SW 1271 (cell line): Measurements from ENCODE around the gene RYR1.
"Not testable (repeated sequence)": the region's sequence is repeated elsewhere in the genome, so short reads cannot be mapped to it uniquely, and the experiment has no call there.

Source experiments
- DNase-seq, 2 experiments: peaks; one replicate each; lab custom pipeline; 2025; lab: John Stamatoyannopoulos, UW

The RYR1 gene

GRCh38 chr19:38427035-38427677 lies 6.3 kb upstream of the RYR1 start:
- DNase-seq: not testable (repeated sequence)

DNA sequence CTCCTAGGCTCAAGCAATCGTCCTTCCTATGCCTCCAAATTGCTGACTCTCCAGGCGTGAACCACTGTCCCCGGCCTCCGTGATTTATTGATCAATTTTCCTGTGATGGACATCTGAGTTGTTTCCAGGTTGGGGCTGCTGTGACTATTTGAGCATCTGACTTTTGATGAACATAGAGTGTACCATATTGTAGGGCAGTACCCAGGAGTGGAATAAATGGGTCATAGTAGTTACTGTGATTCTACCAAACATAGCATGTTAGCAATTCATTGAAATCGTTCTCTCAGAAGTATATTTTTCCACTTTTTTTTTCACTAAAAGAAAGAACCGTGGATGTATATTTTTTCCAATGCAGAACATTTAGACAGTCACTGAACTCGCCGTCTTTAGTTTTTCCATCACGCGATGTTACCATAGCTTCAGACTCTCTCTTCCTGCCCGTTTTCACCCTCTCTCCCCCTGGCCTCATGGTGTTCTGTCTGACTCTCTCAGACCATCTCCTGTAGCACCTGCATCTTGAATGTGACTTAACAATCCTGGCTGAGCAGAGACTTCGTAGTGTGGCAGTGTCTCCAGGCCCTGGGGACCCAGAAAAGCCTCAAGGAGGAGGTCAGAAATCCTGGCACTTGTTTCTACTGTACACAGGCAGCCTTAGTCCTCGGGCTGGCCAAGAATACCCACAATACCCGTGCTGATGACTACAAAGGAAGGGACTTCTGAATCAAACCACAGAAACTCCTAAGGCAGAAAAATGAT lies 4.3 kb upstream of the RYR1 start:
- no peak for DNase-seq

- no peak for DNase-seq
Observed at GRCh38 chr19:38429811-38430156, 3.7 kb upstream of the RYR1 start.

GRCh38 chr19:38430931-38431330 lies 2.6 kb upstream of the RYR1 start:
- DNase-seq: no peak

DNA sequence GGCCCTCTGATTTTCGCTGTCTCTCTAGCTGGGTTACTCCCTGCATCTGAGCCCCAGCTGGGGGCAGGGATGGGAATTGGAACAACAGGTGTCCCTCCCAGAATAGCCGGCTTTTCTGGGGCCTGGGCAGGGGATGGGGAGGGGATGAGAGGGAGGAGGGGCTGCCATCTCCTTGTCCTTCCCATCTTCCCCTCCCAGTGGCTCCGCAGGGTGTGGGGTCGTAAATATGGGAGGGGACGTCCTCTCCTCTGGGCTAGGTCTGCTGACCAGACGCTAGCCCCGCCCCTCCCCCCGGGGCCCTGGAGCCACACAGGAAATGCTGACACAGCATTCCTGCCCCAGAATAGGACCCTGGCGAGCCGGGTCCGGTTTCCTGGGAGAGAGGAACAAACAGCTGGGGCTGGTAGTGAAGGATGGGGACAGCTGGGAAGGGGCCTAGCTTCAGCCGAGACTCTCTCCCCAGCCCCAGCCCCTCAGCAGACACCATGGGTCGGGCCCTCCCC lies 1.1 kb downstream of the RYR1 start:
- no peak for DNase-seq

DNA sequence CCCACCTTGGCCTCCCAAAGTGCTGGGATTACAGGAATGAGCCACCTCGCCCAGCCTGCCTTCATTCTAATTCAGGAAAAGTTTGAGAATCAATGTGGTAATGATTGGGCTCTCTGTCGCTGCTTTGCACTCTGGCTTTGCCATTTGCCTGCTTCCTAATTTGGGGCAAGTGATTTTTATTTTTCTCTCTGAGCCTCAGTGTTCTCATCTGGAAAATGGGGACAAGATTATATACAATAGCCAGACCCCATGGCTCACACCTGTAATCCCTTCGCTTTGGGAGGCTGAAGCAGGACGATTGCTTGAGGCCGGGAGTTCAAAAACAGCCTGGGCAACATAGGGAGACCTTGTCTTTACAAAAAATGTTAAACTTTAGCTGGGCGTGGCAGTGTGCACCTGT lies 3.8 kb downstream of the RYR1 start:
- no peak for DNase-seq

DNA sequence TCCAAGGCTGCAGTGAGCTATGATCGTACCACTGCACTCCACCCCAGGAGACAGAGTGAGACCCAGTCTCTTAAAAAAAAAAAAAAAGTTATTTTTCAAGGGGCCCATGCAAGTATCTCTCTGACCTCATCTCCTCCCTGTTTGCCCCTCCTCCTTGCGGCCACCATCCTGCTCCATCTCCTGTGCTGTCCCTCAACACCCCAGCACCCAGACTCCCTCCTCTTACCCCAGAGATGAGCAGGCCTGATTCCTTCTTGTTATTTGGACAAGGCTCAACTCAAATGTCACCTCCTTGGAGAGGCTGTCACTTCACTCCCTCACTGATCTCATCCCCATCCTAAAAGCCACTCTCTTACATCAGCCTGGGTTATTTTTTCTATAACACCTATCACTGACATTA lies 4.4 kb downstream of the RYR1 start:
- DNase-seq: no peak

DNA sequence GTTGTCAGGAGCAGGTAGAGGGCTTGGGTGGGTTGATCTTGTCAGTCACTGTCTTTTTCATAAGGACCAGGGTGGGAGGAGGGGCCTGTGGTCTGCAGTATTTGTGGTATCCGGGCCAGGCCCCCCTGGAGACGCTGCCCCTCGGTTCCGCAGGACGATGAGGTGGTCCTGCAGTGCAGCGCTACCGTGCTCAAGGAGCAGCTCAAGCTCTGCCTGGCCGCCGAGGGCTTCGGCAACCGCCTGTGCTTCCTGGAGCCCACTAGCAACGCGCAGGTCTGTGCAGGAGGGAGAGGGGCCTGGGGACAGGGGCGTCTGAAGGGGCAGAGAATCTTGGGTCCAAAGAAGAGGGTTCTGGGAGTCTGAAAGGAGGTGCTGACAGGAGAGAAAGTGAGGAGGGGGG lies 7.1 kb downstream of the RYR1 start:
- no peak for DNase-seq

GRCh38 chr19:38441657-38442348 lies 8.3 kb downstream of the RYR1 start:
- DNase-seq: no peak

GRCh38 chr19:38442736-38443135 lies 9.2 kb downstream of the RYR1 start:
- DNase-seq: no peak

GRCh38 chr19:38443458-38443999 lies 10.0 kb downstream of the RYR1 start:
- DNase-seq: no peak

DNA sequence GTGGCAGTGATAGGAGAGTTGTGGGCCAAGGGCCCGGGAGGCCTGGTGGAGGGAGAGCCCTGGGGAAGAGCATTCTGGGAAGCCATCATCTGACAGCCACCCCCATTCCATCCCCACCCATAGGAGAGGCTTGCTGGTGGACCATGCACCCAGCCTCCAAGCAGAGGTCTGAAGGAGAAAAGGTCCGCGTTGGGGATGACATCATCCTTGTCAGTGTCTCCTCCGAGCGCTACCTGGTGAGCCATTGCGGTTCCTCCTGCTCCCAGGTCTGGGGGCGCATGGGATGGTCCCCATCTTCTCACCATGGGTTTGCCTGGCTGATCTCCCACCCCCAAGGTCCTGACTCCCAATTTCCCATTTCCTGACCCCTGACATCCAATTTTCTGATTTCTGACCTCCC lies 10.5 kb downstream of the RYR1 start:
- no peak for DNase-seq

GRCh38 chr19:38445362-38445761 lies 11.9 kb downstream of the RYR1 start:
- no peak for DNase-seq

DNA sequence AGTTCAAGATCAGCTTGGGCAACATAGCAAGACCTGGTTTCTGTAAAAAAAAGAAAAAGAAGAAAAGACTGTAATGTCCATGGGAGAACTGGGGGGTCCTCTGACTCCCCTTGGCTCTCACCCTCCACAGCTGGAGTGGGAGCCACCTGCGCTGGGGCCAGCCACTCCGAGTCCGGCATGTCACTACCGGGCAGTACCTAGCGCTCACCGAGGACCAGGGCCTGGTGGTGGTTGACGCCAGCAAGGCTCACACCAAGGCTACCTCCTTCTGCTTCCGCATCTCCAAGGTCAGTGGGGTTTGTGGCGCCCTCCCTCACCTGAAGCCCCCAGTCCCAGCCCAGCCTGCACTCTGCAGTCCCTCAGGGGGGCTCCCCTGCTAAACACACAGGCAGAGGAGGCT lies 14.7 kb downstream of the RYR1 start:
- DNase-seq: no peak

- DNase-seq: no peak
Observed at GRCh38 chr19:38449518-38449917, 16.0 kb downstream of the RYR1 start.

- DNase-seq: no peak
Observed at GRCh38 chr19:38451036-38451435, 17.5 kb downstream of the RYR1 start.

DNA sequence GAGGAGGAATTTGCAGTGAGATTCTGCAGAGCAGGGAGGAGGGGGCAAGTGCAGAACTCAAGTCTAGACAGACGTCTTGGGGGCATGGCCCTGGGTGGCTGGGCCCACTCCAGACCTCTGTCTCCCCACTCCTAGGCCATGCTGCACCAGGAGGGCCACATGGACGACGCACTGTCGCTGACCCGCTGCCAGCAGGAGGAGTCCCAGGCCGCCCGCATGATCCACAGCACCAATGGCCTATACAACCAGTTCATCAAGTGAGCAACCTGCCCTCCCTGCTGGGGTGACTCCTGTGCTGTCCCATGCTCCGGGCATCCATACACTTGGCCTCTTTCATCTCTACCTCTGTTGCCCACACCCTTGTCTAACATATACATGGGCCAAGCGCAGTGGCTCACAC lies 18.1 kb downstream of the RYR1 start:
- DNase-seq: no peak

- no peak for DNase-seq
Observed at GRCh38 chr19:38452430-38453366, 19.2 kb downstream of the RYR1 start.

DNA sequence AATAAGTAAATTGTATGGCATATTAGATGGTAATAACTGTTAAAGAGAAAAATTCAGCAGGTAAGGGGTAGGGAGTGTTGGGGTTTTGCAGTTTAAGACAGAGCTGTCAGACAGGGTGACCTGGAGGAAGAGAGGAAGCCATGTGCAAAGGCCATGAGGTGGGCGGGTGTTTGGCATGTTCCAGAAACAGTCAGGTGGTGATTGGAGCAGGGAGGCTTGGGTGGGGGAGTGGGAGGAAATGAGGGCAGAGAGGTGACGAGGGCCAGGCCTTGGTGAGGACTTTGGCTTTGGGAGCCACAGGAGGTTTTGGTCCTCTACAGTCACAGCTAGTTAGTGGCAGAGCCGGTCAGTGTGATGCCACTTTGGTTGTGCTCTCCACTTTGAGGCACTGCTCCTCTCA lies 20.1 kb downstream of the RYR1 start:
- DNase-seq: no peak

DNA sequence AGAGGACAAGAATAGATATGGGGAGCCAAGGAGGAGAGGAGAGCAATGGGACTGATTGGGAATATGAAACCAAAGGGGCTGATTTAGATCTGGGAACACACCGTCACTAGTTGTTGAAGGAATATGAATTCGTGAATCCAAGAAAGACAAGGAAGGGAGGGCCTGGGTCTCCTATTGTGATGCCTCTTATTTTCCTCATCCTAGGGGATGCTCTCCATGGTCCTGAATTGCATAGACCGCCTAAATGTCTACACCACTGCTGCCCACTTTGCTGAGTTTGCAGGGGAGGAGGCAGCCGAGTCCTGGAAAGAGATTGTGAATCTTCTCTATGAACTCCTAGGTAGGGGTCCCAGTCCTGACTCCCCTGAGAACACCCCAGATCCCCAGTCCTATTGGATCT lies 21.5 kb downstream of the RYR1 start:
- no peak for DNase-seq

GRCh38 chr19:38457202-38457601 lies 23.7 kb downstream of the RYR1 start:
- no peak for DNase-seq
